HepG2 (cell line): ENCODE measurements around the gene SLC43A1. TPM values are rescaled to one million over a fixed set of nuclear protein-coding genes. Genes with fewer than 3 reads are reported as not detected.

Experiments used
- ATF7-NPFF ChIP-seq: sonication (generic); formaldehyde crosslinking; IDR thresholded peaks from 2 replicates; pipeline ENCODE4 v1.8.1; 2023; ENCODE audit warnings: mild to moderate bottlenecking, low read depth, missing genetic modification reagents, moderate library complexity
- CBX2 ChIP-seq, 2 experiments: fragments of 200-600 bp in 1 of 2; sonication (generic); formaldehyde crosslinking in 1 of 2; IDR thresholded peaks; 2 replicates each; pipeline versions ENCODE4 v1.7.0 to v1.8.1; 2018 to 2022; ENCODE audit warnings: low read depth in 2 of 2, low read length in 1 of 2, mild to moderate bottlenecking in 1 of 2, missing genetic modification reagents in 1 of 2
- GABPA ChIP-seq, 2 experiments: IDR thresholded peaks; 2 replicates each; pipeline ENCODE4 v1.6.1; 2011 to 2016; ENCODE audit warnings: low read depth in 2 of 2, low read length in 1 of 2, missing biosample characterization in 1 of 2, missing genetic modification characterization in 1 of 2
- HES4 ChIP-seq: sonication (generic); formaldehyde crosslinking; IDR thresholded peaks from 2 replicates; pipeline ENCODE4 v1.9.0; 2021; ENCODE audit warnings: mild to moderate bottlenecking, missing genetic modification reagents, borderline replicate concordance
- HIVEP1 ChIP-seq: sonication (generic); formaldehyde crosslinking; IDR thresholded peaks from 2 replicates; pipeline ENCODE4 v1.4.0; 2020; ENCODE audit warnings: mild to moderate bottlenecking, missing genetic modification reagents
- NPAS2 ChIP-seq: sonication (generic); formaldehyde crosslinking; IDR thresholded peaks from 2 replicates; pipeline ENCODE4 v1.8.0; 2022; ENCODE audit warnings: mild to moderate bottlenecking, missing genetic modification reagents, borderline replicate concordance
- NR2F6 ChIP-seq, 2 experiments: IDR thresholded peaks; 2 replicates each; pipeline ENCODE4 v1.6.1; 2016; ENCODE audit warnings: antibody characterized with exemption in 1 of 2, mild to moderate bottlenecking in 1 of 2
- ONECUT2 ChIP-seq: sonication (generic); formaldehyde crosslinking; IDR thresholded peaks from 2 replicates; pipeline ENCODE4 v1.4.0; 2020; ENCODE audit warnings: missing genetic modification reagents
- PHF20 ChIP-seq: sonication (generic); formaldehyde crosslinking; IDR thresholded peaks from 2 replicates; pipeline ENCODE4 v1.5.0; 2020; ENCODE audit warnings: mild to moderate bottlenecking, missing genetic modification reagents
- ZEB1 ChIP-seq: IDR thresholded peaks from 2 replicates; pipeline ENCODE4 v1.6.1; 2012; ENCODE audit warnings: mild to moderate bottlenecking, low read depth, inconsistent platforms; ENCODE audit not compliant: insufficient replicate concordance
- ZNF34 ChIP-seq: sonication (generic); formaldehyde crosslinking; IDR thresholded peaks from 2 replicates; pipeline ENCODE4 v1.4.0; 2020; ENCODE audit warnings: mild to moderate bottlenecking, missing genetic modification reagents, borderline replicate concordance
- ZNF546 ChIP-seq: sonication (generic); formaldehyde crosslinking; conservative IDR thresholded peaks from 2 replicates; pipeline ENCODE4 v1.8.1; 2023; ENCODE audit warnings: mild to moderate bottlenecking, missing genetic modification reagents
- ZNF737 ChIP-seq: sonication (generic); formaldehyde crosslinking; IDR thresholded peaks from 2 replicates; pipeline ENCODE4 v1.5.0; 2020; ENCODE audit warnings: missing genetic modification reagents, mild to moderate bottlenecking, borderline replicate concordance
- ZSCAN31 ChIP-seq: sonication (generic); formaldehyde crosslinking; IDR thresholded peaks from 2 replicates; pipeline ENCODE4 v1.5.0; 2020; ENCODE audit warnings: low read depth, mild to moderate bottlenecking, missing genetic modification reagents
- polyA plus RNA-seq, 8 experiments: library from polyadenylated mRNA; depleted of rRNA in 3 of 8; stranded (reverse) in 7 of 8; unstranded in 1 of 8; fragments of >200 nt; fragmentation: Illumina TruSeq in 4 of 8; extraction: Trizol in 4 of 8; gene quantifications; 2 replicates each; pipeline versions ENCODE4 v1.2.1 to v1.2.3, GENCODE V29; 2011 to 2016; ENCODE audit warnings: low read depth in 4 of 8, missing spikeins in 1 of 8, mixed read lengths in 1 of 8; ENCODE audit not compliant: insufficient read depth in 1 of 8
- total RNA-seq, 5 experiments: library from RNA; depleted of rRNA; stranded (reverse); fragments of >200 nt; fragmentation: Illumina TruSeq; extraction: Trizol; gene quantifications; 2 replicates each; pipeline ENCODE4 v1.2.3, GENCODE V29; 2016; ENCODE audit warnings: low read depth in 1 of 5
- TF ChIP-seq, protein P1 (sequence below): sonication (generic); formaldehyde crosslinking; IDR thresholded peaks from 2 replicates; pipeline ENCODE4 v1.8.0; 2022; ENCODE audit warnings: missing genetic modification reagents, mild to moderate bottlenecking, moderate library complexity, borderline replicate concordance
- TF ChIP-seq, protein P2 (sequence below): sonication (generic); formaldehyde crosslinking; IDR thresholded peaks from 2 replicates; pipeline ENCODE4 v1.5.0; 2020; ENCODE audit warnings: mild to moderate bottlenecking, missing genetic modification reagents
- TF ChIP-seq, protein P3 (sequence below): sonication (generic); IDR thresholded peaks from 2 replicates; pipeline ENCODE4 v1.6.1; 2016; ENCODE audit warnings: low read depth, borderline replicate concordance
- TF ChIP-seq, protein P4 (sequence below): sonication (generic); formaldehyde crosslinking; IDR thresholded peaks from 2 replicates; pipeline ENCODE4 v1.4.0; 2020; ENCODE audit warnings: mild to moderate bottlenecking, missing genetic modification reagents
- TF ChIP-seq, protein P5 (sequence below): sonication (generic); formaldehyde crosslinking; IDR thresholded peaks from 2 replicates; pipeline ENCODE4 v1.5.1; 2020; ENCODE audit warnings: mild to moderate bottlenecking, missing genetic modification reagents, moderate library complexity

The SLC43A1 gene
- total and polyA plus RNA-seq, 2 of the 13 experiments (the other 11 are each of a cell fraction or from before 2014, with no cell fraction given): 72.3 to 87.6 TPM

DNA sequence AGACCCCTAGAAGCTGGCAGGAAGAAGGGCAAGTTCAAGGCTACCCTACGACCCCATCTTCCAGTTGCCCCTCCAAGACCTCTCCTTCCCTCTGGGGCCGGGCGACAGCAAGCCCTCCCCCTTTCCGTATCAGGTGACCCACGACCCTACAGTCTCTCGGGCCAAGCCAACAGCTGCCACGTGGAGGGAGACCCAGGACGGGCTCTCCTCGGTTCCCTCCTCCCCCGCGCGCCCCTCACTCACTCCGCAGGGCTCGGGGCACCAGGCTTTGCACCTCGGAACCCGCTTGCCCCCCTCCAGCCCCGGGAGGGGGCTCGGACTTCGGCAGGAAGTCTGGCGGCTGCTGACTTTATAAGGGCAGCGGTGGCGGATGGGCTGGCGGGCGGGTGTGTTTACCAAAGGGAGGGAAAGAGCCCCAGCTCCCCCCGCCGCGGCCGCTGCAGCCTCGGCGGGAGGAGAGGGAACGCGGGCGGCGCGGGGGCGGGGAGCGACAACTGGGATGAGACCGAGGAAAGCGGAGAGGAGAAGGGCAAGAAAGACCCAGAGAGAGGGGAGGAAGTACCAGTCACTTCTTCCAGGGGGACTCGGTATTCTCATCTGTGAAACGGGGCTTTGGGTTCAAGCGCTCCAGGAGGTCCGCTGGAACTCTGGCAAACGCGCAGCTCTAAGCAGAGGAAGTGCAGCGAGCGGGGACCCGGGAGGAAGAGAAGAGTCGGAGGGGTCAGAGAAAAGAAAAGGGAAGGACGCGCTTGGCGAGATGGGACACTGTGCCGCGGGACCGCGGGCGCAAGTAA lies 767 bp downstream of the SLC43A1 start (continued):
- TF ChIP-seq, protein P1, sequence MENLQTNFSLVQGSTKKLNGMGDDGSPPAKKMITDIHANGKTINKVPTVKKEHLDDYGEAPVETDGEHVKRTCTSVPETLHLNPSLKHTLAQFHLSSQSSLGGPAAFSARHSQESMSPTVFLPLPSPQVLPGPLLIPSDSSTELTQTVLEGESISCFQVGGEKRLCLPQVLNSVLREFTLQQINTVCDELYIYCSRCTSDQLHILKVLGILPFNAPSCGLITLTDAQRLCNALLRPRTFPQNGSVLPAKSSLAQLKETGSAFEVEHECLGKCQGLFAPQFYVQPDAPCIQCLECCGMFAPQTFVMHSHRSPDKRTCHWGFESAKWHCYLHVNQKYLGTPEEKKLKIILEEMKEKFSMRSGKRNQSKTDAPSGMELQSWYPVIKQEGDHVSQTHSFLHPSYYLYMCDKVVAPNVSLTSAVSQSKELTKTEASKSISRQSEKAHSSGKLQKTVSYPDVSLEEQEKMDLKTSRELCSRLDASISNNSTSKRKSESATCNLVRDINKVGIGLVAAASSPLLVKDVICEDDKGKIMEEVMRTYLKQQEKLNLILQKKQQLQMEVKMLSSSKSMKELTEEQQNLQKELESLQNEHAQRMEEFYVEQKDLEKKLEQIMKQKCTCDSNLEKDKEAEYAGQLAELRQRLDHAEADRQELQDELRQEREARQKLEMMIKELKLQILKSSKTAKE (CRISPR knock-in tag): peak; percentile 81
- TF ChIP-seq HIVEP1 (CRISPR knock-in tag): peak; percentile 71; the same call in 1 of the 2 replicates
- peak; percentile 12; the same call in 1 of the 2 replicates for TF ChIP-seq ATF7-NPFF (CRISPR knock-in tag)
- TF ChIP-seq GABPA (IDR thresholded peaks at IDR 0.05; ENCODE audit: low read depth, low read length): no peak
- peak; percentile 47; the same call in 1 of the 2 replicates for TF ChIP-seq GABPA (CRISPR knock-in tag; IDR thresholded peaks at IDR 0.05; ENCODE audit: low read depth)
- TF ChIP-seq, protein P2, sequence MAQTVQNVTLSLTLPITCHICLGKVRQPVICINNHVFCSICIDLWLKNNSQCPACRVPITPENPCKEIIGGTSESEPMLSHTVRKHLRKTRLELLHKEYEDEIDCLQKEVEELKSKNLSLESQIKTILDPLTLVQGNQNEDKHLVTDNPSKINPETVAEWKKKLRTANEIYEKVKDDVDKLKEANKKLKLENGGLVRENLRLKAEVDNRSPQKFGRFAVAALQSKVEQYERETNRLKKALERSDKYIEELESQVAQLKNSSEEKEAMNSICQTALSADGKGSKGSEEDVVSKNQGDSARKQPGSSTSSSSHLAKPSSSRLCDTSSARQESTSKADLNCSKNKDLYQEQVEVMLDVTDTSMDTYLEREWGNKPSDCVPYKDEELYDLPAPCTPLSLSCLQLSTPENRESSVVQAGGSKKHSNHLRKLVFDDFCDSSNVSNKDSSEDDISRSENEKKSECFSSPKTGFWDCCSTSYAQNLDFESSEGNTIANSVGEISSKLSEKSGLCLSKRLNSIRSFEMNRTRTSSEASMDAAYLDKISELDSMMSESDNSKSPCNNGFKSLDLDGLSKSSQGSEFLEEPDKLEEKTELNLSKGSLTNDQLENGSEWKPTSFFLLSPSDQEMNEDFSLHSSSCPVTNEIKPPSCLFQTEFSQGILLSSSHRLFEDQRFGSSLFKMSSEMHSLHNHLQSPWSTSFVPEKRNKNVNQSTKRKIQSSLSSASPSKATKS: no peak
- peak; percentile 43; the same call in 1 of the 2 replicates for TF ChIP-seq ZNF546
- TF ChIP-seq ONECUT2 (CRISPR knock-in tag): no peak
- TF ChIP-seq CBX2 (IDR thresholded peaks at IDR 0.05; ENCODE audit: low read depth, low read length): no peak
- no peak for TF ChIP-seq CBX2 (CRISPR knock-in tag; IDR thresholded peaks at IDR 0.05; ENCODE audit: low read depth)
- TF ChIP-seq, protein P3, sequence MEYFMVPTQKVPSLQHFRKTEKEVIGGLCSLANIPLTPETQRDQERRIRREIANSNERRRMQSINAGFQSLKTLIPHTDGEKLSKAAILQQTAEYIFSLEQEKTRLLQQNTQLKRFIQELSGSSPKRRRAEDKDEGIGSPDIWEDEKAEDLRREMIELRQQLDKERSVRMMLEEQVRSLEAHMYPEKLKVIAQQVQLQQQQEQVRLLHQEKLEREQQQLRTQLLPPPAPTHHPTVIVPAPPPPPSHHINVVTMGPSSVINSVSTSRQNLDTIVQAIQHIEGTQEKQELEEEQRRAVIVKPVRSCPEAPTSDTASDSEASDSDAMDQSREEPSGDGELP: peak; percentile 71; the same call in 1 of the 2 replicates
- TF ChIP-seq, protein P4, sequence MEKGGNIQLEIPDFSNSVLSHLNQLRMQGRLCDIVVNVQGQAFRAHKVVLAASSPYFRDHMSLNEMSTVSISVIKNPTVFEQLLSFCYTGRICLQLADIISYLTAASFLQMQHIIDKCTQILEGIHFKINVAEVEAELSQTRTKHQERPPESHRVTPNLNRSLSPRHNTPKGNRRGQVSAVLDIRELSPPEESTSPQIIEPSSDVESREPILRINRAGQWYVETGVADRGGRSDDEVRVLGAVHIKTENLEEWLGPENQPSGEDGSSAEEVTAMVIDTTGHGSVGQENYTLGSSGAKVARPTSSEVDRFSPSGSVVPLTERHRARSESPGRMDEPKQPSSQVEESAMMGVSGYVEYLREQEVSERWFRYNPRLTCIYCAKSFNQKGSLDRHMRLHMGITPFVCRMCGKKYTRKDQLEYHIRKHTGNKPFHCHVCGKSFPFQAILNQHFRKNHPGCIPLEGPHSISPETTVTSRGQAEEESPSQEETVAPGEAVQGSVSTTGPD (CRISPR knock-in tag): no peak
- no peak for TF ChIP-seq ZEB1
- peak; percentile 3; the same call in 1 of the 2 replicates for TF ChIP-seq PHF20 (CRISPR knock-in tag)
- peak; percentile 56 for TF ChIP-seq NR2F6 (IDR thresholded peaks at IDR 0.05)
- peak; percentile 11; the same call in 1 of the 2 replicates for TF ChIP-seq NR2F6 (CRISPR knock-in tag; IDR thresholded peaks at IDR 0.05)
- TF ChIP-seq HES4 (CRISPR knock-in tag): peak; percentile 32; the same call in 1 of the 2 replicates
- TF ChIP-seq, protein P5, sequence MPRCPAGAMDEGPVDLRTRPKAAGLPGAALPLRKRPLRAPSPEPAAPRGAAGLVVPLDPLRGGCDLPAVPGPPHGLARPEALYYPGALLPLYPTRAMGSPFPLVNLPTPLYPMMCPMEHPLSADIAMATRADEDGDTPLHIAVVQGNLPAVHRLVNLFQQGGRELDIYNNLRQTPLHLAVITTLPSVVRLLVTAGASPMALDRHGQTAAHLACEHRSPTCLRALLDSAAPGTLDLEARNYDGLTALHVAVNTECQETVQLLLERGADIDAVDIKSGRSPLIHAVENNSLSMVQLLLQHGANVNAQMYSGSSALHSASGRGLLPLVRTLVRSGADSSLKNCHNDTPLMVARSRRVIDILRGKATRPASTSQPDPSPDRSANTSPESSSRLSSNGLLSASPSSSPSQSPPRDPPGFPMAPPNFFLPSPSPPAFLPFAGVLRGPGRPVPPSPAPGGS (CRISPR knock-in tag): 0 out of 2 replicates have a peak, but pooled peaks have one; percentile 46
- no peak for TF ChIP-seq NPAS2 (CRISPR knock-in tag)
- TF ChIP-seq ZNF737 (CRISPR knock-in tag): peak; percentile 35; the same call in 1 of the 2 replicates
- TF ChIP-seq ZNF34 (CRISPR knock-in tag): no peak
- TF ChIP-seq ZSCAN31 (CRISPR knock-in tag): no peak; the same call in 1 of the 2 replicates
